Measurements from ENCODE around the gene TMEM237. TPM values are rescaled to one million over a fixed set of nuclear protein-coding genes. Genes with fewer than 3 reads are reported as not detected.

TMEM237 gene
- total RNA-seq, result 10 to 100 TPM in 1 of 5 donors, 1 to 10 TPM in 4; 4.5 to 10.1 (median 7.8) TPM
- total RNA-seq (2013), result 5.3 TPM
- total RNA-seq, result 4.3 to 16.2 (median 7.1) reads per million in 29 experiments

GRCh38 chr2:201643216-201643890 is at the start of gene TMEM237:
Gene TMEM237, minus strand, starts transcription at chr2:201643503. Its CDS starts 103 bp downstream, at chr2:201643400.
- H3K36me3 Mint-ChIP-seq, result no peaks in the 10 kb centered on the region
- no peaks in the 10 kb centered on the region for H3K27me3 Mint-ChIP-seq
- peak within 1 kb of the TSS; percentile 89 for H3K27ac ChIP-seq (ENCODE audit: low read length)
- peak in 19 of 35 experiments; percentile 28 to 66 (median 50) for DNase-seq
- ChIA-PET CTCF (interaction anchor here (0.6 to 1.7 kb wide), 12 partner anchors 9 to 1048 kb away, joined by 3 to 9 read pairs (median 4); no protein-coding TSS in a partner anchor), POLR2A (interaction anchor here in 1 of 2 donors (0.6 kb wide), 2 partner anchors 599 to 1596 kb away, joined by 3 to 4 read pairs; partner anchors contain the start of gene CYP20A1)
- WGBS (ENCODE audit: insufficient coverage), result under 1% methylated on average over 31 of the region's 41 CpGs
- peak within 1 kb of the TSS; percentile 87 to 97 for H3K4me3 ChIP-seq (ENCODE audit: control insufficient read depth in 1 of 2, extremely low read depth in 1 of 2, low read length in 1 of 2)
- peaks cover 4 to 5% of the 10 kb centered on the region in 2 experiments for H3K4me1 ChIP-seq (ENCODE audit: control insufficient read depth in 1 of 2, extremely low read depth in 1 of 2, insufficient read depth in 2 of 2, low read length in 2 of 2)
- H3K36me3 ChIP-seq (ENCODE audit: control insufficient read depth in 2 of 2, extremely low read depth in 1 of 2, insufficient read depth in 1 of 2, low read length in 1 of 2), result no peaks in the 10 kb centered on the region
- peak within 1 kb of the TSS; percentile 83 to 96 for H3K27ac Mint-ChIP-seq
- H3K9me3 ChIP-seq, result no peaks in the 10 kb centered on the region
- ATAC-seq (replicated peaks in 1 of 4), result peak; percentile 59 to 70 (median 70)
- H3K4me3 Mint-ChIP-seq, result peak within 1 kb of the TSS; percentile 90 to 93 (median 92)
- H3K27me3 ChIP-seq (replicated peaks in 1 of 2; ENCODE audit: control insufficient read depth in 2 of 2, extremely low read depth in 1 of 2, insufficient read depth in 2 of 2, low read length in 1 of 2), result no peaks in the 10 kb centered on the region
- no peaks in the 10 kb centered on the region for H3K9me3 Mint-ChIP-seq
- peaks cover 11 to 13% (median 13%) of the 10 kb centered on the region in 3 donors for H3K4me1 Mint-ChIP-seq

GRCh38 chr2:201685156-201685555 is 41.9 kb upstream of the TMEM237 start:
- Histone ChIP-seq H3K36me3 (ENCODE audit: control insufficient read depth in 2 of 2, extremely low read depth in 1 of 2, insufficient read depth in 1 of 2, low read length in 1 of 2) (no peaks in the 10 kb centered on the region), H3K4me1 (ENCODE audit: control insufficient read depth in 1 of 2, extremely low read depth in 1 of 2, insufficient read depth in 2 of 2, low read length in 2 of 2) (no peaks in the 10 kb centered on the region), H3K27me3 (replicated peaks in 1 of 2; ENCODE audit: control insufficient read depth in 2 of 2, extremely low read depth in 1 of 2, insufficient read depth in 2 of 2, low read length in 1 of 2) (peaks cover 0 to 4% of the 10 kb centered on the region in 2 experiments), H3K27ac (ENCODE audit: low read length) (no peak overlapping the region), H3K4me3 (ENCODE audit: control insufficient read depth in 1 of 2, extremely low read depth in 1 of 2, low read length in 1 of 2) (no peak overlapping the region), H3K9me3 (no peaks in the 10 kb centered on the region)
- Mint-ChIP-seq H3K9me3 (no peaks in the 10 kb centered on the region), H3K36me3 (no peaks in the 10 kb centered on the region), H3K4me3 (no peak overlapping the region), H3K27ac (no peak overlapping the region), H3K4me1 (no peaks in the 10 kb centered on the region), H3K27me3 (peaks cover 23 to 26% of the 10 kb centered on the region in 2 donors)
- 83% methylated on average over 1 of the region's 3 CpGs for WGBS (ENCODE audit: insufficient coverage)
- ATAC-seq (replicated peaks in 1 of 4), result no peak
- ChIA-PET CTCF (interaction anchor here (0.6 to 0.7 kb wide), 2 partner anchors 450 to 688 kb away, joined by 4 to 5 read pairs; no protein-coding TSS in a partner anchor), POLR2A (no interaction called here)
- no peak for DNase-seq

- ATAC-seq (replicated peaks in 1 of 4), result no peak
- no peaks in the 10 kb centered on the region for H3K4me1 Mint-ChIP-seq
- WGBS (ENCODE audit: insufficient coverage), result 75% methylated on average over 8 of the region's 9 CpGs
Observed at GRCh38 chr2:201680743-201681142, 37.4 kb upstream of the TMEM237 start.

GRCh38 chr2:201678401-201678800 is 35.1 kb upstream of the TMEM237 start:
- Mint-ChIP-seq H3K4me1 (no peaks in the 10 kb centered on the region), H3K27ac (no peak overlapping the region), H3K9me3 (no peaks in the 10 kb centered on the region), H3K4me3 (no peak overlapping the region), H3K27me3 (peaks cover 10 to 12% of the 10 kb centered on the region in 2 donors), H3K36me3 (no peaks in the 10 kb centered on the region)
- ATAC-seq (replicated peaks in 1 of 4) (no peak), DNase-seq (no peak)
- ChIA-PET POLR2A (no interaction called here), CTCF (no interaction called here)
- no peaks in the 10 kb centered on the region for H3K4me1 ChIP-seq (ENCODE audit: control insufficient read depth in 1 of 2, extremely low read depth in 1 of 2, insufficient read depth in 2 of 2, low read length in 2 of 2)
- H3K4me3 ChIP-seq (ENCODE audit: control insufficient read depth in 1 of 2, extremely low read depth in 1 of 2, low read length in 1 of 2), result no peak overlapping the region
- H3K36me3 ChIP-seq (ENCODE audit: control insufficient read depth in 2 of 2, extremely low read depth in 1 of 2, insufficient read depth in 1 of 2, low read length in 1 of 2), result no peaks in the 10 kb centered on the region
- H3K9me3 ChIP-seq, result no peaks in the 10 kb centered on the region
- 80% methylated on average over 3 of the region's 6 CpGs for WGBS (ENCODE audit: insufficient coverage)
- peaks cover 0 to 4% of the 10 kb centered on the region in 2 experiments for H3K27me3 ChIP-seq (replicated peaks in 1 of 2; ENCODE audit: control insufficient read depth in 2 of 2, extremely low read depth in 1 of 2, insufficient read depth in 2 of 2, low read length in 1 of 2)
- H3K27ac ChIP-seq (ENCODE audit: low read length), result no peak overlapping the region

More at GRCh38 chr2:201680743-201681142, 37.4 kb upstream of the TMEM237 start:
- no peak overlapping the region for H3K4me3 Mint-ChIP-seq
- no peaks in the 10 kb centered on the region for H3K36me3 ChIP-seq (ENCODE audit: control insufficient read depth in 2 of 2, extremely low read depth in 1 of 2, insufficient read depth in 1 of 2, low read length in 1 of 2)
- H3K36me3 Mint-ChIP-seq, result no peaks in the 10 kb centered on the region
- no peak overlapping the region for H3K4me3 ChIP-seq (ENCODE audit: control insufficient read depth in 1 of 2, extremely low read depth in 1 of 2, low read length in 1 of 2)
- ChIA-PET CTCF (no interaction called here), POLR2A (no interaction called here)
- H3K9me3 Mint-ChIP-seq, result no peaks in the 10 kb centered on the region
- H3K27ac ChIP-seq (ENCODE audit: low read length), result no peak overlapping the region
- H3K4me1 ChIP-seq (ENCODE audit: control insufficient read depth in 1 of 2, extremely low read depth in 1 of 2, insufficient read depth in 2 of 2, low read length in 2 of 2), result no peaks in the 10 kb centered on the region
- H3K27me3 Mint-ChIP-seq, result peaks cover 10 to 16% of the 10 kb centered on the region in 2 donors
- H3K27ac Mint-ChIP-seq, result no peak overlapping the region
- no peaks in the 10 kb centered on the region for H3K9me3 ChIP-seq
- DNase-seq, result peak in 2 of 35 experiments; percentile 4 to 11
- peaks cover 0 to 4% of the 10 kb centered on the region in 2 experiments for H3K27me3 ChIP-seq (replicated peaks in 1 of 2; ENCODE audit: control insufficient read depth in 2 of 2, extremely low read depth in 1 of 2, insufficient read depth in 2 of 2, low read length in 1 of 2)

- Mint-ChIP-seq H3K27ac (no peak overlapping the region), H3K4me3 (no peak overlapping the region), H3K9me3 (peaks cover 0 to 4% (median 3%) of the 10 kb centered on the region in 3 donors), H3K27me3 (peaks cover 0 to 3% of the 10 kb centered on the region in 2 donors), H3K36me3 (no peaks in the 10 kb centered on the region), H3K4me1 (peaks cover 0 to 8% (median 0%) of the 10 kb centered on the region in 3 donors)
- 86% methylated on average over 4 of the region's 4 CpGs for WGBS (ENCODE audit: insufficient coverage)
- ChIA-PET CTCF (no interaction called here), POLR2A (no interaction called here)
- Histone ChIP-seq H3K9me3 (no peaks in the 10 kb centered on the region), H3K4me3 (ENCODE audit: control insufficient read depth in 1 of 2, extremely low read depth in 1 of 2, low read length in 1 of 2) (no peak overlapping the region), H3K27ac (ENCODE audit: low read length) (no peak overlapping the region), H3K4me1 (ENCODE audit: control insufficient read depth in 1 of 2, extremely low read depth in 1 of 2, insufficient read depth in 2 of 2, low read length in 2 of 2) (no peaks in the 10 kb centered on the region), H3K36me3 (ENCODE audit: control insufficient read depth in 2 of 2, extremely low read depth in 1 of 2, insufficient read depth in 1 of 2, low read length in 1 of 2) (no peaks in the 10 kb centered on the region), H3K27me3 (replicated peaks in 1 of 2; ENCODE audit: control insufficient read depth in 2 of 2, extremely low read depth in 1 of 2, insufficient read depth in 2 of 2, low read length in 1 of 2) (peaks cover 0 to 4% of the 10 kb centered on the region in 2 experiments)
- ATAC-seq (replicated peaks in 1 of 4) (no peak), DNase-seq (no peak)
Observed at GRCh38 chr2:201675454-201675853, 32.2 kb upstream of the TMEM237 start.

GRCh38 chr2:201674794-201675193 is 31.5 kb upstream of the TMEM237 start:
- Mint-ChIP-seq H3K9me3 (peaks cover 0 to 4% (median 3%) of the 10 kb centered on the region in 3 donors), H3K4me1 (peaks cover 0 to 8% (median 0%) of the 10 kb centered on the region in 3 donors), H3K27ac (no peak overlapping the region), H3K4me3 (no peak overlapping the region), H3K27me3 (peaks cover 0 to 3% of the 10 kb centered on the region in 2 donors), H3K36me3 (no peaks in the 10 kb centered on the region)
- Histone ChIP-seq H3K27me3 (replicated peaks in 1 of 2; ENCODE audit: control insufficient read depth in 2 of 2, extremely low read depth in 1 of 2, insufficient read depth in 2 of 2, low read length in 1 of 2) (peaks cover 0 to 4% of the 10 kb centered on the region in 2 experiments), H3K4me3 (ENCODE audit: control insufficient read depth in 1 of 2, extremely low read depth in 1 of 2, low read length in 1 of 2) (no peak overlapping the region), H3K27ac (ENCODE audit: low read length) (no peak overlapping the region), H3K9me3 (no peaks in the 10 kb centered on the region), H3K4me1 (ENCODE audit: control insufficient read depth in 1 of 2, extremely low read depth in 1 of 2, insufficient read depth in 2 of 2, low read length in 2 of 2) (no peaks in the 10 kb centered on the region), H3K36me3 (ENCODE audit: control insufficient read depth in 2 of 2, extremely low read depth in 1 of 2, insufficient read depth in 1 of 2, low read length in 1 of 2) (no peaks in the 10 kb centered on the region)
- POLR2A ChIA-PET, result no interaction called here
- CTCF ChIA-PET, result no interaction called here
- WGBS (ENCODE audit: insufficient coverage), result 81% methylated on average over 3 of the region's 3 CpGs
- ATAC-seq (replicated peaks in 1 of 4) (no peak), DNase-seq (no peak)

Measured in T-cell (primary cell).